Measurements from ENCODE around the gene TBX10. TPM values are rescaled to one million over a fixed set of nuclear protein-coding genes. Genes with fewer than 3 reads are reported as not detected.

TBX10 gene
- total RNA-seq, 1 experiment from 2014 or later = not detected

DNA sequence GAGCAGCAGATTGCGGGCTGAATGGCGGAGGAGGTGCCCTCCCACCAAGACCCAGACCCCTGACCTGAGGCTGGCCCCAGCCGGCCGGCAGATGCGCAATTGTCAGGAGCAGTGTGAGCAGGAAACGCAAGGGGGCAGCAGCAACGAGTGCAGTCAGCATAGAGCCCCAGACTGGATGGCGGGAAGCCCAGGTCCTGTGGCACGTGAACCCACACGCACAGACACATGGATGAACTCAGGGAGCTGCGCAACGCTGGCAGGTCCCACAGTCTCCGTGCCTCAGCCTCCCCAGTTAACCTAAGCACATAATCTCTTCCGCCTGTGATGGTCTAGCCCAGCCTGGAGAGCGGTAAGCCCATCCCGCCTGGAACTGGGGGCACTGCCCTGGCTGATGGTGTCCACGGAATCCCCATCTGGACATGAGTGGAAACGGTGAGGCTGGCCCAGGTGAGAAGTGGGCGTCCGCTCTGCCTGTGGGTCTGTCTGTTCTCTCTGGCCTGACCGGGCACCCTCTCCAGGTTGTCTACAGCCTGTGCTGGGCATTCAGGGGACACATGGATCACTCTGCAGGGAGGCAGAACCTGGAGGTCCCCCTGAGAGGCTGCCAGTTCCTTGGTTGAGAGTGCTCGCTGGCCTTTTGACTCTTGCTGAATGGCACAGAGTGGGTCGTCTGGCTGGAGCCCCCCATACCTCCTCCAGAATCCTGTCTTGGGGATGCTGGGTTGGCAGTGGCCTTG is 626 bp upstream of the TBX10 start (continued):
- TF ChIP-seq SRF (IDR thresholded peaks at IDR 0.05; ENCODE audit: low read depth) (no peak), POLR2A (IDR thresholded peaks at IDR 0.05; ENCODE audit: borderline replicate concordance, extremely low read depth, insufficient read depth, insufficient read length) (no peak), RAD21 (IDR thresholded peaks at IDR 0.05; ENCODE audit: low read depth) (peak; percentile 55), FOSL1 (IDR thresholded peaks at IDR 0.05; ENCODE audit: low read depth) (no peak), EZH2phosphoT487 (IDR thresholded peaks at IDR 0.05; ENCODE audit: borderline replicate concordance) (no peak)
- TF ChIP-seq, protein P1, sequence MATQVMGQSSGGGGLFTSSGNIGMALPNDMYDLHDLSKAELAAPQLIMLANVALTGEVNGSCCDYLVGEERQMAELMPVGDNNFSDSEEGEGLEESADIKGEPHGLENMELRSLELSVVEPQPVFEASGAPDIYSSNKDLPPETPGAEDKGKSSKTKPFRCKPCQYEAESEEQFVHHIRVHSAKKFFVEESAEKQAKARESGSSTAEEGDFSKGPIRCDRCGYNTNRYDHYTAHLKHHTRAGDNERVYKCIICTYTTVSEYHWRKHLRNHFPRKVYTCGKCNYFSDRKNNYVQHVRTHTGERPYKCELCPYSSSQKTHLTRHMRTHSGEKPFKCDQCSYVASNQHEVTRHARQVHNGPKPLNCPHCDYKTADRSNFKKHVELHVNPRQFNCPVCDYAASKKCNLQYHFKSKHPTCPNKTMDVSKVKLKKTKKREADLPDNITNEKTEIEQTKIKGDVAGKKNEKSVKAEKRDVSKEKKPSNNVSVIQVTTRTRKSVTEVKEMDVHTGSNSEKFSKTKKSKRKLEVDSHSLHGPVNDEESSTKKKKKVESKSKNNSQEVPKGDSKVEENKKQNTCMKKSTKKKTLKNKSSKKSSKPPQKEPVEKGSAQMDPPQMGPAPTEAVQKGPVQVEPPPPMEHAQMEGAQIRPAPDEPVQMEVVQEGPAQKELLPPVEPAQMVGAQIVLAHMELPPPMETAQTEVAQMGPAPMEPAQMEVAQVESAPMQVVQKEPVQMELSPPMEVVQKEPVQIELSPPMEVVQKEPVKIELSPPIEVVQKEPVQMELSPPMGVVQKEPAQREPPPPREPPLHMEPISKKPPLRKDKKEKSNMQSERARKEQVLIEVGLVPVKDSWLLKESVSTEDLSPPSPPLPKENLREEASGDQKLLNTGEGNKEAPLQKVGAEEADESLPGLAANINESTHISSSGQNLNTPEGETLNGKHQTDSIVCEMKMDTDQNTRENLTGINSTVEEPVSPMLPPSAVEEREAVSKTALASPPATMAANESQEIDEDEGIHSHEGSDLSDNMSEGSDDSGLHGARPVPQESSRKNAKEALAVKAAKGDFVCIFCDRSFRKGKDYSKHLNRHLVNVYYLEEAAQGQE (IDR thresholded peaks at IDR 0.05; ENCODE audit: low read depth) = no peak
- TF ChIP-seq, protein P2, sequence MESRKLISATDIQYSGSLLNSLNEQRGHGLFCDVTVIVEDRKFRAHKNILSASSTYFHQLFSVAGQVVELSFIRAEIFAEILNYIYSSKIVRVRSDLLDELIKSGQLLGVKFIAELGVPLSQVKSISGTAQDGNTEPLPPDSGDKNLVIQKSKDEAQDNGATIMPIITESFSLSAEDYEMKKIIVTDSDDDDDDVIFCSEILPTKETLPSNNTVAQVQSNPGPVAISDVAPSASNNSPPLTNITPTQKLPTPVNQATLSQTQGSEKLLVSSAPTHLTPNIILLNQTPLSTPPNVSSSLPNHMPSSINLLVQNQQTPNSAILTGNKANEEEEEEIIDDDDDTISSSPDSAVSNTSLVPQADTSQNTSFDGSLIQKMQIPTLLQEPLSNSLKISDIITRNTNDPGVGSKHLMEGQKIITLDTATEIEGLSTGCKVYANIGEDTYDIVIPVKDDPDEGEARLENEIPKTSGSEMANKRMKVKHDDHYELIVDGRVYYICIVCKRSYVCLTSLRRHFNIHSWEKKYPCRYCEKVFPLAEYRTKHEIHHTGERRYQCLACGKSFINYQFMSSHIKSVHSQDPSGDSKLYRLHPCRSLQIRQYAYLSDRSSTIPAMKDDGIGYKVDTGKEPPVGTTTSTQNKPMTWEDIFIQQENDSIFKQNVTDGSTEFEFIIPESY (IDR thresholded peaks at IDR 0.05; ENCODE audit: extremely low read depth, insufficient replicate concordance, low read length) = no peak

Data from HCT116 (cell line).